ENCODE data around the gene PDZD8. TPM values are rescaled to one million over a fixed set of nuclear protein-coding genes. Genes with fewer than 3 reads are reported as not detected.

The PDZD8 gene
- total RNA-seq, 1 donor from 2014 or later, result 23.3 TPM

- TF ChIP-seq CTCF (IDR thresholded peaks at IDR 0.05; ENCODE audit: partially characterized antibody, unreplicated experiment), result no peak
- Mint-ChIP-seq H3K4me1 (ENCODE audit: low read depth, unreplicated experiment) (peaks cover 7% of the 10 kb centered on the region), H3K27ac (ENCODE audit: unreplicated experiment) (no peak overlapping the region), H3K36me3 (ENCODE audit: unreplicated experiment) (no peaks in the 10 kb centered on the region), H3K9me3 (ENCODE audit: unreplicated experiment) (no peaks in the 10 kb centered on the region), H3K27me3 (ENCODE audit: unreplicated experiment) (peaks cover 3% of the 10 kb centered on the region), H3K4me3 (ENCODE audit: unreplicated experiment) (no peak overlapping the region)
- no peak for DNase-seq
Measured at GRCh38 chr10:117412469-117413010, 37.3 kb upstream of the PDZD8 start.

- no peak overlapping the region for H3K4me3 Mint-ChIP-seq (ENCODE audit: unreplicated experiment)
- no peaks in the 10 kb centered on the region for H3K27me3 Mint-ChIP-seq (ENCODE audit: unreplicated experiment)
- peaks cover 2% of the 10 kb centered on the region for H3K4me1 Mint-ChIP-seq (ENCODE audit: low read depth, unreplicated experiment)
- DNase-seq, result no peak
- no peaks in the 10 kb centered on the region for H3K36me3 Mint-ChIP-seq (ENCODE audit: unreplicated experiment)
- H3K27ac Mint-ChIP-seq (ENCODE audit: unreplicated experiment), result no peak overlapping the region
- TF ChIP-seq CTCF (IDR thresholded peaks at IDR 0.05; ENCODE audit: partially characterized antibody, unreplicated experiment), result no peak
- H3K9me3 Mint-ChIP-seq (ENCODE audit: unreplicated experiment), result no peaks in the 10 kb centered on the region
Measured at GRCh38 chr10:117411479-117412399, 36.5 kb upstream of the PDZD8 start.

GRCh38 chr10:117410557-117410956 is 35.3 kb upstream of the PDZD8 start:
- H3K4me1 Mint-ChIP-seq (ENCODE audit: low read depth, unreplicated experiment), result peaks cover 2% of the 10 kb centered on the region
- H3K9me3 Mint-ChIP-seq (ENCODE audit: unreplicated experiment), result no peaks in the 10 kb centered on the region
- H3K4me3 Mint-ChIP-seq (ENCODE audit: unreplicated experiment), result no peak overlapping the region
- no peak overlapping the region for H3K27ac Mint-ChIP-seq (ENCODE audit: unreplicated experiment)
- DNase-seq, result no peak
- H3K27me3 Mint-ChIP-seq (ENCODE audit: unreplicated experiment), result no peaks in the 10 kb centered on the region
- H3K36me3 Mint-ChIP-seq (ENCODE audit: unreplicated experiment), result no peaks in the 10 kb centered on the region
- TF ChIP-seq CTCF (IDR thresholded peaks at IDR 0.05; ENCODE audit: partially characterized antibody, unreplicated experiment), result no peak

- Mint-ChIP-seq H3K4me3 (ENCODE audit: unreplicated experiment) (no peak overlapping the region), H3K27me3 (ENCODE audit: unreplicated experiment) (no peaks in the 10 kb centered on the region), H3K27ac (ENCODE audit: unreplicated experiment) (no peak overlapping the region), H3K9me3 (ENCODE audit: unreplicated experiment) (no peaks in the 10 kb centered on the region), H3K4me1 (ENCODE audit: low read depth, unreplicated experiment) (peaks cover 2% of the 10 kb centered on the region), H3K36me3 (ENCODE audit: unreplicated experiment) (no peaks in the 10 kb centered on the region)
- no peak for TF ChIP-seq CTCF (IDR thresholded peaks at IDR 0.05; ENCODE audit: partially characterized antibody, unreplicated experiment)
- DNase-seq, result no peak
Measured at GRCh38 chr10:117409549-117410305, 34.5 kb upstream of the PDZD8 start.
